BE2C (cell line): Measurements from ENCODE around the gene LAMTOR4.

Experiments used
- DNase-seq: peaks from one replicate; pipeline ENCODE4 v3.0.0-alpha.2; 2020
- H3K27me3 ChIP-seq: fragments of 250-450 bp; sonication (Bioruptor Pico); 2 replicates; pipeline ENCODE4 v1.5.1; 2020; ENCODE audit warnings: mild to moderate bottlenecking
- H3K36me3 ChIP-seq: fragments of 250-450 bp; sonication (Bioruptor Pico); 2 replicates; pipeline ENCODE4 v1.5.1; 2020; ENCODE audit warnings: mild to moderate bottlenecking
- H3K4me1 ChIP-seq: fragments of 250-450 bp; sonication (Bioruptor Pico); 2 replicates; pipeline ENCODE4 v1.5.1; 2020
- H3K4me3 ChIP-seq: 2 replicates; pipeline ENCODE4 v1.5.1; 2011; ENCODE audit warnings: low read depth, low read length
- H3K9me3 ChIP-seq: fragments of 250-450 bp; sonication (Bioruptor Pico); 2 replicates; pipeline ENCODE4 v1.5.1; 2020
- CTCF ChIP-seq: IDR thresholded peaks from 2 replicates; pipeline ENCODE4 v1.5.1; 2012; ENCODE audit warnings: mild to moderate bottlenecking, low read depth, low read length

The LAMTOR4 gene

GRCh38 chr7:100171840-100172239, 23.1 kb downstream of the LAMTOR4 start:
- no peak for DNase-seq
- H3K36me3 ChIP-seq: no peaks in the 10 kb centered on the region
- peaks cover 14% of the 10 kb centered on the region for H3K27me3 ChIP-seq
- peaks cover 8% of the 10 kb centered on the region for H3K4me1 ChIP-seq
- no peak for TF ChIP-seq CTCF
- no peak overlapping the region for H3K4me3 ChIP-seq
- H3K9me3 ChIP-seq: no peaks in the 10 kb centered on the region

- Histone ChIP-seq H3K4me1 (peaks cover 3% of the 10 kb centered on the region), H3K4me3 (no peak overlapping the region)
- TF ChIP-seq CTCF: no peak
These were observed 25.2 kb downstream of the LAMTOR4 start for GRCh38 chr7:100173806-100174495.

GRCh38 chr7:100174582-100174981, 25.9 kb downstream of the LAMTOR4 start:
- H3K4me1 ChIP-seq: peaks cover 3% of the 10 kb centered on the region
- no peaks in the 10 kb centered on the region; the same call in 1 of the 2 replicates for H3K27me3 ChIP-seq
- DNase-seq: no peak
- H3K4me3 ChIP-seq: no peak overlapping the region
- H3K9me3 ChIP-seq: peaks cover 7% of the 10 kb centered on the region
- no peaks in the 10 kb centered on the region for H3K36me3 ChIP-seq
- no peak for TF ChIP-seq CTCF

More at GRCh38 chr7:100173806-100174495, 25.2 kb downstream of the LAMTOR4 start:
- Histone ChIP-seq H3K27me3 (no peaks in the 10 kb centered on the region; the same call in 1 of the 2 replicates), H3K9me3 (peaks cover 7% of the 10 kb centered on the region), H3K36me3 (no peaks in the 10 kb centered on the region)
- no peak for DNase-seq

GRCh38 chr7:100175296-100175935, 26.7 kb downstream of the LAMTOR4 start:
- Histone ChIP-seq H3K4me1 (peaks cover 3% of the 10 kb centered on the region), H3K9me3 (peaks cover 7% of the 10 kb centered on the region), H3K36me3 (no peaks in the 10 kb centered on the region), H3K27me3 (no peaks in the 10 kb centered on the region; the same call in 1 of the 2 replicates), H3K4me3 (no peak overlapping the region)
- no peak for DNase-seq
- TF ChIP-seq CTCF: no peak

GRCh38 chr7:100176096-100177044, 27.7 kb downstream of the LAMTOR4 start:
- TF ChIP-seq CTCF: no peak
- Histone ChIP-seq H3K27me3 (no peaks in the 10 kb centered on the region), H3K4me3 (peak overlapping the region; percentile 87), H3K4me1 (peaks cover 3% of the 10 kb centered on the region), H3K9me3 (peaks cover 7% of the 10 kb centered on the region), H3K36me3 (no peaks in the 10 kb centered on the region)
- DNase-seq: no peak
